WI38 (cell line): ENCODE results near the gene DDX52.

Experiments used
- H3K4me3 ChIP-seq: 2 replicates; pipeline ENCODE4 v1.5.1; 2011; ENCODE audit warnings: low read depth, mild to moderate bottlenecking, control low read depth, low read length
- TF ChIP-seq, protein P1 (sequence below): IDR thresholded peaks from 2 replicates; pipeline ENCODE4 v1.5.1; 2012; ENCODE audit warnings: low read depth, mild to moderate bottlenecking, control low read depth, low read length

Gene DDX52

DNA sequence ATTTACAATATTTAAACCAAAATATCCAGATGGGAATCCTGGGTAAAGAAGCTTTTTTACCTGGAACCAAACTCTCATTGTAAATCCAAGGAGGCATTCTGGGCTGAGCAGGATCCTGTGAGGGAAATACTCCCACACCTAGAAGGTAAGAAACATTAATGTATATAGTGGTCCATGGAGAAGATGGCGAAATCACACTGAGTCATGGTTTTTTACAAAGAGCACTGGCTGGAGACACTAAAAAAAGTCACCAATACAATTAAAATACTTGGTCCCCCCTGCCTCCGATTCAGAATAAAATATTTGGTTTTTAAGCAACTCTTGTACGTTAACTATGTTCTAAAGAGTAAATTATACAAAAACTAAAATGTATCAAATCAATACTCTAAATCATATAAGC, 67.0 kb downstream of the DDX52 start:
- no peak overlapping the region for H3K4me3 ChIP-seq
- TF ChIP-seq, protein P1, sequence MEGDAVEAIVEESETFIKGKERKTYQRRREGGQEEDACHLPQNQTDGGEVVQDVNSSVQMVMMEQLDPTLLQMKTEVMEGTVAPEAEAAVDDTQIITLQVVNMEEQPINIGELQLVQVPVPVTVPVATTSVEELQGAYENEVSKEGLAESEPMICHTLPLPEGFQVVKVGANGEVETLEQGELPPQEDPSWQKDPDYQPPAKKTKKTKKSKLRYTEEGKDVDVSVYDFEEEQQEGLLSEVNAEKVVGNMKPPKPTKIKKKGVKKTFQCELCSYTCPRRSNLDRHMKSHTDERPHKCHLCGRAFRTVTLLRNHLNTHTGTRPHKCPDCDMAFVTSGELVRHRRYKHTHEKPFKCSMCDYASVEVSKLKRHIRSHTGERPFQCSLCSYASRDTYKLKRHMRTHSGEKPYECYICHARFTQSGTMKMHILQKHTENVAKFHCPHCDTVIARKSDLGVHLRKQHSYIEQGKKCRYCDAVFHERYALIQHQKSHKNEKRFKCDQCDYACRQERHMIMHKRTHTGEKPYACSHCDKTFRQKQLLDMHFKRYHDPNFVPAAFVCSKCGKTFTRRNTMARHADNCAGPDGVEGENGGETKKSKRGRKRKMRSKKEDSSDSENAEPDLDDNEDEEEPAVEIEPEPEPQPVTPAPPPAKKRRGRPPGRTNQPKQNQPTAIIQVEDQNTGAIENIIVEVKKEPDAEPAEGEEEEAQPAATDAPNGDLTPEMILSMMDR: no peak

DNA sequence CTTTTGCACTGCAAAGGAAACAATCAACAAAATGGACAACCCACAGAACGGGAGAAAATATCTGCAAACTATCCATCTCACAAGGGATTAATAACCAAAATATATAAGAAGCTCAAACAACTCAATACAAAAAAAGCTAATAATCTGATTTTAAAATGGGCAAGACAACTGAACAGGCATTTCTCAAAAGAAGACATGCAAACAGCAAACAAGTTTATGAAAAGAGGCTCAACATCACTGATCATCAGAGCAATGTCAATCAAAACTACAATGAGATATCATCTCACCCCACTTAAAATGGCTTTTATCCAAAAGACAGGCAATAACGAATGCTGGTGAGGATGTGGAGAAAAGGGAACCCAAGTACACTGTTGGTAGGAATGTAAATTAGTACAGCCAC, 68.8 kb downstream of the DDX52 start:
- no peak overlapping the region for H3K4me3 ChIP-seq
- TF ChIP-seq, protein P1: no peak

DNA sequence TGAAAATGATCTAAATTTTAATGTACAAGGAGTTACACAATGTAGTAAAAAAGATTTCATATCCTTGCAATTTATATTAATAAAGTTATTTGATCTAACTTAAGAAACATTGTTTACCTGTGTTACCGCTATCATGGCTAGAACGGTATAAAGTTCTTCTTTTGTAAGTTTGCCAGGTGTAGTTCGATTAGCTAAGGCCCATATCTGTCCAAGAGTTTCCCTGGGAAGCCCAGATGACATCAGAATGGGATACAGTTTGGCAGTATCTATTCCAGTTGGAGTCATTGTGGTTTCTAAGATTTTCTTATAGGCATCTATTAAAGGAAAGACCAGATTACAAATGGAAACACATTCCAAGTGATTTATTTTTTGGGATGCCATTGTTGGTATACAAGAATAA, 71.6 kb downstream of the DDX52 start:
- TF ChIP-seq, protein P1: no peak
- no peak overlapping the region for H3K4me3 ChIP-seq

DNA sequence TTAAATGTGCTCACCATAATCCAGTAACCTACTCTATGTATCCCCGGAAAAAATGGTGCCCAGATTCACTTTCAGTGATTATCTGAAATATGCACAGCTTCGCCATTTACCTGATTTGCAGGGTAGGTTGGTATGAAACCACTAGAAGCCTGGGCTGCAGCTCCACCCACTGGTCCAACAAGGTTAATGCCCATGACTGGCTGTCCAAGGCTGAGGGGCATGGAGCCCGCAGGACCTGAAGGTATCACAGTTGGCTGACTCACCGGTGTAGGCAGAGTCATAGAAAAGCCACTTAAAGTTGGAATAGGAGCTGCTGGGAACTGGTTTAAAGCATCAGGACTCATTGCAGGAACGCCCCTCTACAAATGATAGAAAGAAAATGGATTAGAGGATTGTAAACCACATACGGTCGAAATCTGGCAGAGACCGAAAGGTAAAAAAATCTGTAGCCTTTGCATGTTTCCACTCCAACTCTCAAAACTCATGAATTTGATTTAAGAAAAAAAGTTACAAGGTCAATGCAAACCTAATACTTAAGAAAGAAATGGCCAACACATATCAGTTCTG, 72.6 kb downstream of the DDX52 start:
- TF ChIP-seq, protein P1: peak; percentile 54
- no peak overlapping the region for H3K4me3 ChIP-seq

DNA sequence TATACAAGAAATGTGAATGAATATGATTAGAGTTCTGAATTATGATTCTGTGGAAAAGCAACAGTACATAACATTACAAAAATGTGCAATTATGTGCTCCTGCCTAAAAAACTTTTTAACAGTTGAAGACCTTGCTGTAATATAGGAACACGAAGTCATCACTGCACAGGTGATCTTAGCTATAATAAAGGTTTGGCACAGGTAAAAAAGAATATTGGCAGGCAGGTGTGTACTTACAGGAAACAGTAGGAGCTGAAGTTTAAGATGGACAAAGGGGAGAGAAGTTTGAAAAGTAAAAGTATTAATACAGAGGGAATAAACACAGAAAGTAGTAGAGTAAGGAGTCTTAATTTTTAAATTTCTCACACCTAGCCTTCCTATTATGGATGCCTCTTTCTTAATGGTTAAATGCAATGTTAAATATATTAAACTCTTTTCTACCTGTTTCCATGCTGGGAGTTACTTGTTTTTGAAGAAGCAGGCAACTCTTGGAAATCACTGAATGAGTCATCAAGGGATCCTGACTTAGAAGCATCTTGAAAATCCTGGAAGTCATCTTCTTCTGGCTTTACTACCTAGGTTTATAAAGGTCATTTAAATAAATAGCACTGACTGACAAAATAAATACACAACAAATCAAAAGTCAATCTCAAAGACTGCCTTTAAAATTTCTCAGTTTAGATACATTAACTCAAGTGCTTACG, 74.7 kb downstream of the DDX52 start:
- TF ChIP-seq, protein P1: no peak
- H3K4me3 ChIP-seq: no peak overlapping the region

DNA sequence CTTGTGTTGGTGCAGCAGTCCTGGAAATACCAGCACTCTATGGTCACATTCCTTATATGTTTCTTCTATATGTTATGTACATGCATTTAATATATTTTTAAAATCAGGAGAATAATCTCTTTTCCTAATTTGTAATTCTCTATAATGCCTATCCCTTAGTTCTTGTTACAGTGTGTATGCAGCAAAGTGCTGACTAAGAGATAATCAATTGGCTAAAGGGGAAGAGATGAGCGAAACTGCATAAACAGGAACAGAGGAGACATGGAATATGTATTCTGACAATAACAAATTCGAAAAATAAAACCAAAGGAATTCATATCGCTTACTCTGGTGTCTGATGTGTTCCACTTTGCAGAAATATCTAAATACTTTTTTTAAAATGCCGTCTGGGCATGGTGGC, 75.7 kb downstream of the DDX52 start:
- no peak overlapping the region for H3K4me3 ChIP-seq
- TF ChIP-seq, protein P1: no peak

DNA sequence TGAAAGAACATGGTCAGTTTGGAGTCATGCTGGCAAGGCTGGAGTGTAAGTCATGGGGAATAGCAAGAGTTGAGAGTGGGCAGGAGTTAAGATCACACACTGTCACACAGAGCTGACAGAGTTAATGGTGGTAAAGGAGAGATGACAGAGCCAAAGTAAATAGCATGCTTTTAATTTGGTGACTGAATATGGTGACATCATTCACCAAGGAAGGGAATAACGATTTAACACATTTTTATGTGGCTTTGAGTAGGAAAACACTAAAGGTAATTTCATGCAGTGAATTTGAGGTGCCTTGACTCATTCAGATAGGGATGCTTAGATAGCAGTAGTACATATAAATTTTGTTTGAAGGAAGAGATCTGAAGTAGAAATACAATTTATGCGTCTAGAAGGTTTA, 76.1 kb downstream of the DDX52 start:
- no peak overlapping the region for H3K4me3 ChIP-seq
- TF ChIP-seq, protein P1: no peak
